Epithelial cell of esophagus (primary cell): ENCODE measurements around the gene NECAP2.

Experiments used
- DNase-seq: peaks from one replicate; pipeline ENCODE4 v3.0.0; 2010; ENCODE audit warnings: low read depth
- H3K4me3 ChIP-seq: 2 replicates; pipeline ENCODE4 v1.5.1; 2011; ENCODE audit warnings: mild to moderate bottlenecking, low read length, control low read depth
- CTCF ChIP-seq: IDR thresholded peaks from 2 replicates; pipeline ENCODE4 v1.5.1; 2011; ENCODE audit warnings: low read depth, mild to moderate bottlenecking, low read length, control low read depth, inconsistent platforms; ENCODE audit not compliant: insufficient read depth; ENCODE audit errors: missing control alignments

NECAP2 gene

GRCh38 chr1:16397120-16397519, 43.4 kb upstream of the NECAP2 start:
- no peak for TF ChIP-seq CTCF
- no peak overlapping the region for H3K4me3 ChIP-seq
- DNase-seq = no peak

GRCh38 chr1:16398371-16398953, 42.1 kb upstream of the NECAP2 start:
- DNase-seq = no peak
- no peak for TF ChIP-seq CTCF
- H3K4me3 ChIP-seq = no peak overlapping the region

- DNase-seq = no peak
- no peak for TF ChIP-seq CTCF
- no peak overlapping the region for H3K4me3 ChIP-seq
These were observed 37.8 kb upstream of the NECAP2 start for GRCh38 chr1:16402742-16403141.

- TF ChIP-seq CTCF = no peak
- no peak overlapping the region for H3K4me3 ChIP-seq
- DNase-seq = no peak
These were observed 35.1 kb upstream of the NECAP2 start for GRCh38 chr1:16405441-16405840.

- H3K4me3 ChIP-seq = no peak overlapping the region
- no peak for TF ChIP-seq CTCF
- no peak for DNase-seq
These were observed 33.7 kb upstream of the NECAP2 start for GRCh38 chr1:16406868-16407267.

- no peak for TF ChIP-seq CTCF
- no peak for DNase-seq
- no peak overlapping the region for H3K4me3 ChIP-seq
These were observed 30.9 kb upstream of the NECAP2 start for GRCh38 chr1:16409536-16410152.

- no peak for TF ChIP-seq CTCF
- no peak overlapping the region for H3K4me3 ChIP-seq
- no peak for DNase-seq
These were observed 29.7 kb upstream of the NECAP2 start for GRCh38 chr1:16410803-16411202.
